Smooth muscle cell (in vitro differentiated cells): Measurements from ENCODE around the gene ANKRD45. TPM values are rescaled to one million over a fixed set of nuclear protein-coding genes. Genes with fewer than 3 reads are reported as not detected.
A peak's percentile ranks its signal among the peaks of the same experiment; 100 is the strongest.
"Not testable (repeated sequence)": the region's sequence is repeated elsewhere in the genome, so short reads cannot be mapped to it uniquely, and the experiment has no call there.

Experiments
- DNase-seq: peaks from one replicate; lab custom pipeline; 2025; ENCODE audit not compliant: unreplicated experiment; lab: John Stamatoyannopoulos, UW
- H2AFZ ChIP-seq: fragments of 200-600 bp; sonication (generic); 2 replicates; pipeline ENCODE4 v1.6.0; 2016; ENCODE audit warnings: antibody characterized with exemption, low read depth, mild to moderate bottlenecking
- H3F3A ChIP-seq: fragments of 200-600 bp; sonication (generic); 2 replicates; pipeline ENCODE4 v1.6.0; 2017; ENCODE audit warnings: antibody characterized with exemption, low read depth
- H3K27ac ChIP-seq: fragments of 200-600 bp; sonication (generic); 2 replicates; pipeline ENCODE4 v1.5.1; 2016; ENCODE audit warnings: low read depth, mild to moderate bottlenecking
- H3K27me3 ChIP-seq: fragments of 200-600 bp; sonication (generic); 2 replicates; pipeline ENCODE4 v1.6.1; 2016; ENCODE audit warnings: low read depth, mild to moderate bottlenecking
- H3K36me3 ChIP-seq: fragments of 200-600 bp; sonication (generic); 2 replicates; pipeline ENCODE4 v1.5.1; 2016; ENCODE audit warnings: low read depth
- H3K4me1 ChIP-seq: fragments of 200-600 bp; sonication (generic); 2 replicates; pipeline ENCODE4 v1.5.1; 2016; ENCODE audit warnings: low read depth
- H3K4me2 ChIP-seq: fragments of 200-600 bp; sonication (generic); 2 replicates; pipeline ENCODE4 v1.6.0; 2016; ENCODE audit warnings: mild to moderate bottlenecking
- H3K4me3 ChIP-seq: fragments of 200-600 bp; sonication (generic); 2 replicates; pipeline ENCODE4 v1.5.1; 2016; ENCODE audit warnings: mild to moderate bottlenecking
- H3K79me2 ChIP-seq: fragments of 200-600 bp; sonication (generic); 2 replicates; pipeline ENCODE4 v1.6.0; 2016; ENCODE audit warnings: low read depth, mild to moderate bottlenecking
- H3K9ac ChIP-seq: fragments of 200-600 bp; sonication (generic); 2 replicates; pipeline ENCODE4 v1.6.0; 2016; ENCODE audit warnings: low read depth
- H3K9me3 ChIP-seq: fragments of 200-600 bp; sonication (generic); replicated peaks from 2 replicates; pipeline ENCODE4 v1.5.1; 2016; ENCODE audit warnings: low read depth
- H4K20me1 ChIP-seq: fragments of 200-600 bp; sonication (generic); 2 replicates; pipeline ENCODE4 v1.6.0; 2016; ENCODE audit warnings: low read depth
- CTCF ChIP-seq: fragments of 200-600 bp; sonication (generic); IDR thresholded peaks from 2 replicates; pipeline ENCODE4 v1.5.1; 2017; ENCODE audit warnings: borderline replicate concordance, mild to moderate bottlenecking, antibody characterized with exemption; ENCODE audit not compliant: insufficient read depth, poor library complexity, severe bottlenecking
- WGBS: methylation state at CpG from one replicate; pipeline ENCODE4 v1.1.7; 2016; ENCODE audit warnings: low lambda C conversion rate; 5-methylcytosine and 5-hydroxymethylcytosine counted together
- polyA plus RNA-seq: library from polyadenylated mRNA; unstranded; fragments of >200 nt; fragmentation: Nextera tagmentation; extraction: Ambion mirVana; gene quantifications from 2 replicates; pipeline ENCODE4 v1.2.1, GENCODE V29; 2016
- total RNA-seq: library from RNA; depleted of rRNA; stranded (reverse); fragments of >200 nt; gene quantifications from 2 replicates; pipeline ENCODE4 v1.2.3, GENCODE V29; 2014

The ANKRD45 gene
- total and polyA plus RNA-seq, 2 experiments from 2014 or later, result 0.72 to 1.8 TPM

DNA sequence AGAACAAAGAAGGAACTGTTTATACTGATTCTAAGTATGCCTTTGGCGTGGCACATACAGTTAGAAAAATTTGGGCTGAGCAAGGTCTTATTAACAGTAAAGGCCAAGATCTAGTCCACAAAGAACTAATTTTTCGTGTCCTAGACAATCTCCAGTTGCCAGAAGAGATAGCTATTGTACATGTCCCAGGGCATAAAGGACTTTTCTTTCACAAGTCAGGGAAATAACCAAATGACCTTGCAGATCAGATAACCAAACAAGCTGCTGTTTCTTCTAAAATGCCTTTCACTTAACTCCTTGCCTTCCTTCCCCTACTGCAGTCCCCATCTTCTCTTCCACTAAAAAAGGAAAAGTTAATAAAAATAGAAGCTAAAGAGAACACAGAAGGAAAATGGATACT, 30.5 kb downstream of the ANKRD45 start:
- peaks cover 46% of the 10 kb centered on the region for H3K79me2 ChIP-seq
- H3F3A ChIP-seq, result peaks cover 12% of the 10 kb centered on the region
- no peak overlapping the region for H2AFZ ChIP-seq
- no peak for DNase-seq
- H3K4me2 ChIP-seq, result peak overlapping the region; percentile 85
- no peaks in the 10 kb centered on the region for H4K20me1 ChIP-seq
- H3K9ac ChIP-seq, result peak overlapping the region; percentile 90
- H3K4me1 ChIP-seq, result peaks cover 57% of the 10 kb centered on the region
- H3K27ac ChIP-seq, result peak overlapping the region; percentile 99
- H3K27me3 ChIP-seq, result no peaks in the 10 kb centered on the region
- 39% methylated on average over 2 of the region's 2 CpGs for WGBS
- H3K36me3 ChIP-seq, result no peaks in the 10 kb centered on the region
- TF ChIP-seq CTCF, result no peak
- peak overlapping the region; percentile 43 for H3K4me3 ChIP-seq
- H3K9me3 ChIP-seq, result no peaks in the 10 kb centered on the region

GRCh38 chr1:173638043-173639021, 31.3 kb downstream of the ANKRD45 start:
- H3K9ac ChIP-seq, result peak overlapping the region; percentile 90
- H3K4me1 ChIP-seq, result peaks cover 51% of the 10 kb centered on the region
- peak overlapping the region; percentile 43 for H3K4me3 ChIP-seq
- peaks cover 38% of the 10 kb centered on the region for H3K79me2 ChIP-seq
- H3K9me3 ChIP-seq, result no peaks in the 10 kb centered on the region
- H3K27ac ChIP-seq, result peak overlapping the region; percentile 99
- 84% methylated on average over 12 of the region's 12 CpGs for WGBS
- H3F3A ChIP-seq, result peaks cover 12% of the 10 kb centered on the region
- no peak overlapping the region for H2AFZ ChIP-seq
- TF ChIP-seq CTCF, result no peak
- H4K20me1 ChIP-seq, result no peaks in the 10 kb centered on the region
- H3K27me3 ChIP-seq, result no peaks in the 10 kb centered on the region
- peak overlapping the region; percentile 85 for H3K4me2 ChIP-seq
- DNase-seq, result no peak
- no peaks in the 10 kb centered on the region for H3K36me3 ChIP-seq

DNA sequence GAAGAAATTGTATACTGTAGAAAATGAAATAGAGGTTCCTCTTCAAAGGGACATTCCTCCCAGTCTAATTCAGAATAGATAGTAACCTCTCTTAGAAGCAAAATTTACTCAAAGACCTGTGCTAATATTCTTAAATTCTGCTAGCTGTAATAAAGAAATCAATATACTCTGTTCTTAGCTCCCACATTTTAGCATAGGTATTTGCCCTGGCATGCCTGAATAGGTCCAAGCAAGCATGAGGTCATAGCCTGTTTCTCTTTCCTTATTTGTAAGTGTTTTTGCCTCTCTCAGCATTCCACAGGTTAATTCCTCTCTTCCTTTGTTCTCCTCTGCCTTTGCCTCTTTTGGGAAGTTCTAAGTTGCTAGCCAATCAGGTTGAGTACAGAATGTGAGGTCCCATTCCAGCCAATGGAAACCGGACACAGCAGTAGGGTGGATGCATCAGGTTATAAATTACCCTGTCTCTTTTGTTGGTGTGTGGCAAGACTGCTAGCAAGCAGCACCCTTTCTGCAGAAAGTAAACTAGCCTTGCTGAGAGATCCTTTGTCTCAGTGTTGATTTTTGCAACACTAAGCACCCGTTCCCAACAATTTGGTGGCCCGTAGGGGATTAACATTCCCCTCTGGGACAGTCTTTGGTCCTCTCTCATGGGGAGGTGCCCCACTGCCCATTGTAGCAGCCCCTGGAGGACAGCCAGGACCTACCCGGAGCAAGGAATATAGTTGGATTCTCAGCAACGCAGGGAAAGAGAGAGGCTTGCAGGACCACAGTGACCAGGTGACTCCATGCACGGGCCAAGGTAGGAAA, 32.2 kb downstream of the ANKRD45 start:
- H3K27me3 ChIP-seq, DNase-seq, H3K36me3 ChIP-seq, H4K20me1 ChIP-seq, H3K9me3 ChIP-seq: not testable (repeated sequence)
- peak overlapping the region; percentile 99 for H3K27ac ChIP-seq
- H3F3A ChIP-seq, result peaks cover 12% of the 10 kb centered on the region
- WGBS, result 73% methylated on average over 6 of the region's 6 CpGs
- peaks cover 45% of the 10 kb centered on the region for H3K4me1 ChIP-seq
- H3K4me3 ChIP-seq, result peak overlapping the region; percentile 43
- H3K9ac ChIP-seq, result peak overlapping the region; percentile 90
- H2AFZ ChIP-seq, result peak overlapping the region; percentile 7
- peaks cover 36% of the 10 kb centered on the region for H3K79me2 ChIP-seq
- H3K4me2 ChIP-seq, result peak overlapping the region; percentile 85

DNA sequence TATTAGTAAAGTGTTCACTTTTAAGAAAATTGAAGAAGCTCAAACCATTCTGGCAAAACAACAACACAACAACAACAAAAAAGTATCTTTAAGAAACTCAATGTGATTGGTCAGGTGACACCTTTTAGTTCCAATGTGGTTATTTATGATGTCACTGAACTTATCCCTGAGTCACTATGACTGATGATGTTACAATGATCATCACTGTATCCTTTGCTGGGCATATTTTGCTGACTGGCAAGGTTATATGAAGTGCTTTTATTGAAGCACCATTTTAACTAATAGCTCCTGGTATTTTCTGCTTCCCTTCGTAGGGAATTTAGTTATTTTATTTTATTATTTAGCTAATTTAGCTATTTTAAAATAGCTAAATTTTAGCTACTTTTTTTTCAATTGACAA, 34.5 kb downstream of the ANKRD45 start, which contains the start of gene TEX50:
Gene TEX50, plus strand, starts transcription at position 223 of the 400 bp plus-strand sequence. CDS start 184 bp downstream, outside the sequence.
- DNase-seq, result no peak
- no peak for TF ChIP-seq CTCF
- Histone ChIP-seq H2AFZ (no peak within 1 kb of the TSS), H3K27ac (no peak within 1 kb of the TSS), H3K9me3 (no peaks in the 10 kb centered on the region), H3K79me2 (peaks cover 23% of the 10 kb centered on the region), H3K4me2 (no peak within 1 kb of the TSS), H3K9ac (no peak within 1 kb of the TSS), H3K4me3 (no peak within 1 kb of the TSS), H3K27me3 (no peaks in the 10 kb centered on the region), H3K4me1 (peaks cover 29% of the 10 kb centered on the region), H3F3A (peaks cover 6% of the 10 kb centered on the region), H4K20me1 (no peaks in the 10 kb centered on the region), H3K36me3 (no peaks in the 10 kb centered on the region)
- WGBS, result 100% methylated on average over 1 of the region's 1 CpG
